Fibroblast of skin of abdomen (primary cell): Measurements from ENCODE around the gene CDHR2.
"Not testable (repeated sequence)": the region's sequence is repeated elsewhere in the genome, so short reads cannot be mapped to it uniquely, and the experiment has no call there.

Experiments used
- DNase-seq: peaks from one replicate; pipeline ENCODE4 v3.0.0-alpha.2; 2013

Gene CDHR2

DNA sequence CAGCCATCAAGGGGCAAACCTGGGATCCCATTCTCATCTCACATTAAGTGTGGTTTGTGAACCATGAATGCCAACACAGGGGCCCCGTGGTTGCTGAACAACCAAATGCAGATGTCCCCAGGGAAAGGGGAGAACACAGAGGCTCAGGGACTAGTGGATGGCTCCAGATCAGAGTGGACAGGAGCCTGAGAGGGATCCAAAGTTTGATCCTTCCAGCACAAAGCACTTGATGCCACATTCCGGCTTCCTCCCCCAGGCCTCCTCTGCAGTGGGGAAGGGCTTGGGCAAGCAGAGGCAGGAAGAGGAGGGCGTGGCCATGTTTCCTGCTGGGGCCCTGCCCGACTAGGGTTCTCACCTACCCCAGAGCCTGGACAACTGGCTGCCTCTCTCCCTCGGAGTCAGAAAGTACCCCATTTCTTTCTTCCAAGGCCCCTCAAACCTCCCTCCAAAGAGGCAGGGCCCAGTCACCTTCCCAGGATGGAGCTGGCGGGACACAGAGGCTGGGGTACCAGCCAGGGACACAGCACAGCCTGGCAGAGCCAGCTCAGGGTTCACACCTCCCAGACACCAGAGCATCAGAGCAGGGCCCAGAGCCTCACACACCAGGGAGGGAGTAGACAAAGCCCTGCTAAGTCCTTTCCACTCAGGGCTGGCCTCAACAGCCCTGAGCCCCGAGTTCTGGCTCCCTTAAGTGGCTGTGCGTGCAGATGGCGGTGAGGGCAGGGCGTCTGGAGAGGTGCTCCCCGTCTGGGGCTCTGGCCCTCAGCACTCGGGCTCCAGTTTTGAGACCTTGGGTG is 7.6 kb upstream of the CDHR2 start:
- DNase-seq, result peak; percentile 30

GRCh38 chr5:176542135-176542595 is 7.0 kb upstream of the CDHR2 start:
- DNase-seq, result no peak

GRCh38 chr5:176542596-176543427 is 6.3 kb upstream of the CDHR2 start:
- no peak for DNase-seq

GRCh38 chr5:176543428-176544182 is 5.5 kb upstream of the CDHR2 start:
- peak; percentile 26 for DNase-seq

DNA sequence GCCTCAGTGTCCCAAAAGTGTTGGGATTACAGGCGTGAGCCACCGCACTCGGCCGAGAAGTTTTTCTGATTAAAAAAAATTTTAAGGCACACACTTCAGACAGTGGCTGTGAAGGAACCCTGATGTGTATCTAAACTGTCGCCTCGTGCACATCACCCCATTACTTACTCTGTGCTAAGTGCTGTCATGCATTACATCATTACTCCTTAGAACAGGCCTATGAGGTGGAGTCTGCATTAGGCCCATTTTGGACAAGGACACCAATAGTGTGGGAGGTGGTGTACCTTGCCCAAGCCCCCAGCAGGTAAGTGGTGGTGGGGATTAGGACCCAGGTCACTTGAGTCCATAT is 3.8 kb upstream of the CDHR2 start:
- DNase-seq, result no peak

DNA sequence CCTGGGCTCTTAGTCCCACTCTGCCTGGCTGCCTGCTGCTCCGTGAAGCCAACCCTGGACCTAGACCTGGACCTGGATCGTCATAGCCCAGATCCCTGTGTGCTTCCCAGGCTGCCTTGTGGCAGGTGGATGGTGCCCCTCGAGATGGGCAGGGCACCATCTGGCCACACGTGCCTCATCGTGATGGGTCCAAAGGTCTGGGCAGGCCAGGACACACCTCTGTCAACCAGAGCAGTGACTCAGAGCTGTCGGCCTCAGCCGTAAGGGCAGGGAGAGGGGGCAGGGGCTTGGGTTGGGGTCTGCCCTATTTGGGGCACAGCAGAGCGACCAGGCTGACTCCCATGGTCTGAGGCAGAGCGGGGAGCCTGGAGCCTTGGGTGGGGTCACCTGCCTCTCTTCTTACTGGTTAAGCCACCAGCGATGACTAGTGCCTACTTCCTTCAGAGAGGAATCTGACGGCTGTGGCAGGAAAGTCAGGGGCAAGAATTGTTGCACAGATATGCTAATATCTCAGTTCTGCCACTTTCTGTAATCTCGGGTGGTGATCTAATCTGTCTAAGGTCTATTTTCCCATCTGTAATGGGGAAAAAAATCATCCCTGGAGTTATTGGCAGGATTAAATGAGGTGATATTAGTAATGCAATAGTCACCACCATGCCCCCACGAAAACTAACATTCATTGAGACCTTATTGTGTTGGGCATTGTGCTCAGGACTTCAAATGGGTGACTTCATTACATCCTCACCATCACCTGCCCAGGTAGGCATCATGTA is 3.2 kb upstream of the CDHR2 start:
- no peak for DNase-seq

- no peak for DNase-seq
Observed at GRCh38 chr5:176547802-176548201, 1.3 kb upstream of the CDHR2 start.

DNA sequence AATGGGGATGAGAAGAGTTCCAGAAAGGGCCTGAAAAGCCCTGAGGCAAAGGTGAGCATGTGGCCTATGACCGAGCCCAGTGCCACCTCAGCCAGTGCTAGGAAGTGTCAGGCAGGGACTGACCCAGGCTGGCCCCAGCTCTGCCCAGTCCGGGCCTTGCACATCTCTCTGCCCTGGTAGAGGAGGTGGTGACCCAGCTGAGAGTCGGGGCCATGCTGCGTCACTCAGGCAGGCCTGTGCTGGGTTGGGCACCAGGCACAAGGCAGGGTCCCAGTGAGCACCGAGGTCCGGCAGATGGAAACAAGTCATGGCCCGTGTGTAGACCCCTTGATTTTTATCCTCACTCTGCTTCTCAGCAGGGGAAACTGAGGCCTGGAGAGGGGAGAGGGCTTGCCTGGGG is 729 bp downstream of the CDHR2 start:
- DNase-seq, result no peak

DNA sequence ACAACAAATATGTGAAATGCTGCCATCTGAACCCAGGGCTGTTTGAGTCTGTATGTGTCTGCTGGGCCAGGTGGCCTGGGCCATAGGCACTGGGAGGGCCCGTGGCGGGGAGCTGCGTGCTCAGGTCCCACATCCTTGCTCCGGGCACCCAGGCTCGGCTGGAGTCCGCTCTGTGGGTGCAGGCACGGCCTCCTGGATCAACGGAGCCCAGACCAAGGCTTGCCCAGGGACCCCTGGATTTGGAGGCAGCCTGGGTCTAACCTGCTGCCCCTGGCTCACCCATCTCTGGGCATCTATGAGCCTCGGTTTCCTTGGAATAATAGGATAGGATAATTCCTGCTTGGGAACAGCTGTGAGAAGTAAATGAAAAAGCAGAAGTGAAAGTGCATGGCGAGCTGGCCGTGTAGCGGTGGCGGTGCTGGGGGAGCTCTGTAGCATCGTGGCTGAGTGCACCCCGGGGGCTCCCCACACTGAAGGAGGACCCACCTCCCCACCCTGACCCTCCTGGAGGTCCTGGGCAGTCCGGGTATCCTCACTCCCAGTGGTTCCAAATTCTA is 1.2 kb downstream of the CDHR2 start:
- DNase-seq, result no peak

GRCh38 chr5:176550937-176551336 is 1.8 kb downstream of the CDHR2 start:
- DNase-seq, result not testable (repeated sequence)

GRCh38 chr5:176552332-176552869 is 3.3 kb downstream of the CDHR2 start:
- no peak for DNase-seq

DNA sequence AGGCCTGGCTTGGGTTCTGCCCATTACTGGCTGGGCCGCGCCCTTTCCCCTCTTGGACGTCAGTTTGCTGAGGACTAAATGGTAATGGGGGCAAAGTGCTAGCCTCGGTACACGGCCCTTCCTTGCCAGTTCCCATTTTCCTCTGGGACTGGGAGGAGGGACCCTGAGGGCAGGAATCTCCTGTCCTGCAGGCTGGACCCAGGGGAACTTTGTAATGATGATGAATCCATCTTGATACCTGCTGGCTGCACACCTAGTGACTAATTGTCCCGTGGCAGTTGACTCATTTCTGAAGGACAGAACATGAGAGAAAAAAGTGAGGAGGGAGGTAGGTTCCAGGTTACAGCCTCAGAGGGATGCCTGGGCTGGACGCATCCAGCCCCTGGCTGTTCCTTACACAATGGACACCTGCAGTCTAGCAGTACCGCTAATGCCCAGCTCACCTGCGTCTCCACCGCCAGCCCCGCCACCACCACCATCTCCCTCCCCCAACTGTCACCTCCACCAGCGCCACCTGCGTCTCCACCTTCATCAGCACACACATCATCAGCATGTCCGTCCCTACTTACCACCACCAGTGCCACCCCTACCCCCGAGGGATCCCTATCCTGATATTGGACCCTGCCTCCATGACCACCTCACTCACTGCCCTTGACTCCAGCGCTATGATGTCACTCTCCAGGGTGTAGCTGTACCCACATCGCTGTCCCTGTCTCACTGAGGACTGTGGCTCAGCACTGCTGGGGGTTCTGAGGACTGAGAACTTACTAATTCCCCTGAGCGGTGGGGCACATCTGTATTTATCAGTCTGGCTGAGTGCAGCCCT is 4.3 kb downstream of the CDHR2 start:
- DNase-seq, result no peak

GRCh38 chr5:176557846-176558245 is 8.7 kb downstream of the CDHR2 start:
- DNase-seq, result no peak

DNA sequence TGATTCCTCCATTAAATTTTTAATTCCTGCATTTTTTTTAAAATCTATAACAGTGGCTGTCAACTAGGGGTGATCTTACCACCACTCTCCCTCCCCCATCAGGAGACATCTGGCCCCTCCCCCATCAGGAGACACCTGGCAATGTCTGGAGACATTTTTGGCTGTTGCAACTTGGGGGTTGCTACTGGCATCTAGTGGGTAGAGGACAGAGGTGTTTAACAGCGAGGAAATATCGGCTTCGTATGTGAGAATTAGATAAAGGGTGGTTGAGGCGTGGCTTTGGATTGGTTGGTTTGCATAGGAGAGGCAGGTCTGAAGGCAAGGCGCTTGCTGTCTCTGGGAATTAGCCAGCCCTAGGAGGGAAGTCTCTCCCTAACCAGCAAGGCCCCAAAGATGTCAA is 10.5 kb downstream of the CDHR2 start:
- DNase-seq, result no peak

- DNase-seq, result no peak
Observed at GRCh38 chr5:176560364-176560763, 11.2 kb downstream of the CDHR2 start.

DNA sequence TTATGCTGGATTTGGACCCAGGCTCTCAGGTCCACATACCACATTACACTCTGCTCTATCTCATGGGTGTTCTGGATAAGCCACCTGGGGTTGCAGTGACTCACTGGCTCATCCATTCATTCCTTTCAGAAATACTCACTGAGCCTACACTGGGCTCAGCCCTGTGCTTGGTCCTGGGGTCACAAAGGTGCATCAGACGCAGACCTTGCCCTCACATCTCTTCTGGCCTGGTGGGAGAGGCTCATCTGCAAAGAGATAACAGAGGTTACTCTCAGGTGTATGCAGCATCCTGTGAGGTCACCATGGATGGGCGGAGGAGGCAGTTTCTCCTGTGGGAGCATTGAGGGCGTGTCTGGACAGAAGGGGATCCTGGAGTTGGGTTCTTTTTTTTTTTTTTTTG is 12.1 kb downstream of the CDHR2 start:
- DNase-seq, result no peak

DNA sequence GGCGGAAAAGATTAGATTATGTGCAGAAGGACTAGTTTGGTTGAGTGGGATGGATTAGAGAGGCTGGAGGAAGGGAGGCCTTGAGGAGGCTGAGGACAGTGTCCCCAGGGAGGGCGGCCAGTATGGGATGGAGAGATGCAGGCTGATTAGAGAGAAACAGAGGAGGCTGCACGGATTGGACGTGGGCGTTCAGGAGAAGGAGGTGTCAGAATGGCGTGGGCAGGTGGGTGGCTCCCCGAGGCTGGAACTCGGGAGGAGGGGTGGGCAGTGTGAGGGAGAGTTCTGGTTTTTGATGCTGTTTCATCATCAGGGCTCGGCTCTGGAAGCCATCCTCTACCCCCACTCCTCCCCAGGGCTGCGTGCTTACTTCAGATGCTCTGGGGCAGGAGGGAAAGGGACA is 13.0 kb downstream of the CDHR2 start:
- DNase-seq, result no peak

DNA sequence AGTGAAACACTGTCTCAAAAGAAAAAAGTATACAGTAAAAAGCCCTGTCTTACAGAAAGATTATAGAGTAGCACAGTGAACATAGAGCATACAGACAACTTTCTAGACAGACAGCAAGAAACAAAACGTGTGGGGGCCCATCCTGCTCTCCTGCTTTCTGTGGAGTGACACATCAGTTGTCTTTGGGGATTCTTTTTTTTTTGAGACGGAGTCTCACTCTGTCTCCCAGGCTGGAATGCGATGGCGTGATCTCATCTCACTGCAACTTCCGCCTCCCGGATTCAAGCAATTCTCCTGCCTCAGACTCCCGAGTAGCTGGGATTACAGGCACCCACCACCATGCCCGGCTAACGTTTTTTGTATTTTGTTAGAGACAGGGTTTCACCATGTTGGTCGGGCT is 14.9 kb downstream of the CDHR2 start:
- DNase-seq, result peak; percentile 23

DNA sequence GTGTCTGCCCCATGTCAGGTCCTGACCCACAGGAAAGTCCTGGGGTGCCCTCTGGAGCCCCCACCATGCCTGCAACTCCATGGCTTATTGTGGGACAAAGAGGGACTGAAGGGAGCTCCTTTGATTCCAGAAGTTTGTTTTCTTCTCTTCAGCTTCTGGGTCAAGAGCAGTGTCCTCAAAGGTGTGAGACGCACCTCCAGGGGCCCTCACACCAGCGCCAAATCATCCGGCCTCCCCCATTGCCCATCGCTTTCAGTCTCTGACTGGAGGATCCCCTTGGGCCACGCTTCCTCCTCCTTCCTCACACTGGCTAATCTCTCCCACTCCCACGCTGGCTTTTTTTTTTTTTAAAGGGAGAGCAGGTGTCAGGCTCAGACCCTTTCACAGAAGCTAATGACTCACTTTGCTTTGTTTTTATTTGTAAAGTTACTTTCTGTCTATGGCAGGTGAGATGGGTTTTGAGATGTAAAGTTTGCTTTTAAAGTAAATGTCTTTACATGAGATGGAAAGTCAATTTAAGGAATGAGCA is 16.7 kb downstream of the CDHR2 start:
- DNase-seq, result no peak

- DNase-seq, result no peak
Observed at GRCh38 chr5:176568657-176569056, 19.5 kb downstream of the CDHR2 start.

DNA sequence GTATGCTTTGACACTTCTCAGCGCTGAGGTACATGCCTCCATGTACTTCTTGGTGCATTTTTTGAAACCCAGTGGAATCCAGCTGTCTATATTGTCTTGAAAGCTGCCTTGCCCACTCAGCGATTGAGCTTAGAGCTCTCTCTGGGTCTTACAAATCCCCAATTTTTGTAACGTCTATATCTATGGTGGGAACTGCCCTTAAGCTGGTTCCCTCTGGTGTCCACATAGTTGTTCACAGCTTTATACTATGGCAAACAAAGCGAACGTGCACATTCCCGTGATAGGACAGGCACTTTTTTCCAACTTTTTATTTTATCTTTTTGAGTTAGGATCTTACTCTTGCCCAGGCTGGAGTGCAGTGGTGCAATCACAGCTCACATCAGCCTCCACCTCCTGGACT is 20.9 kb downstream of the CDHR2 start:
- no peak for DNase-seq
